Stimulated activated naive B cell treated with anti-CD40 and anti-IgM and Interleukin-4, amounts not matched to agents 10 μg/mL and 1 μg/mL and 100 μg/mL, for 72 hours (primary cell): Measurements from ENCODE around the gene DEK.
"Not testable (repeated sequence)": the region's sequence is repeated elsewhere in the genome, so short reads cannot be mapped to it uniquely, and the experiment has no call there.

Experiments
- ATAC-seq, 2 donors: fragments of 150-1000 bp; cut with Tn5 transposase; replicated peaks; 2 replicates each; pipeline ENCODE4 v1.10.0; 2021; ENCODE audit warnings: moderate library complexity in 1 of 2
- DNase-seq: peaks from one replicate; pipeline ENCODE4 v3.0.0; 2021
- H3K27ac Mint-ChIP-seq: one replicate; pipeline ENCODE4 v1.8.0; 2022; ENCODE audit warnings: mild to moderate bottlenecking, mixed read lengths
- H3K27me3 Mint-ChIP-seq, 2 donors: one replicate each; pipeline ENCODE4 v1.8.0; 2022; ENCODE audit warnings: mixed read lengths in 2 of 2
- H3K36me3 Mint-ChIP-seq, 2 donors: one replicate each; pipeline ENCODE4 v1.8.0; 2022; ENCODE audit warnings: mixed read lengths in 2 of 2, mild to moderate bottlenecking in 1 of 2
- H3K4me1 Mint-ChIP-seq, 2 donors: one replicate each; pipeline ENCODE4 v1.8.0; 2022; ENCODE audit warnings: mixed read lengths in 2 of 2, mild to moderate bottlenecking in 1 of 2
- H3K4me3 Mint-ChIP-seq, 2 donors: one replicate each; pipeline ENCODE4 v1.8.0; 2022; ENCODE audit warnings: mild to moderate bottlenecking in 2 of 2, mixed read lengths in 2 of 2, moderate library complexity in 1 of 2
- H3K9me3 Mint-ChIP-seq, 2 donors: one replicate each; pipeline ENCODE4 v1.8.0; 2022; ENCODE audit warnings: mixed read lengths in 2 of 2, mild to moderate bottlenecking in 1 of 2

DEK gene

DNA sequence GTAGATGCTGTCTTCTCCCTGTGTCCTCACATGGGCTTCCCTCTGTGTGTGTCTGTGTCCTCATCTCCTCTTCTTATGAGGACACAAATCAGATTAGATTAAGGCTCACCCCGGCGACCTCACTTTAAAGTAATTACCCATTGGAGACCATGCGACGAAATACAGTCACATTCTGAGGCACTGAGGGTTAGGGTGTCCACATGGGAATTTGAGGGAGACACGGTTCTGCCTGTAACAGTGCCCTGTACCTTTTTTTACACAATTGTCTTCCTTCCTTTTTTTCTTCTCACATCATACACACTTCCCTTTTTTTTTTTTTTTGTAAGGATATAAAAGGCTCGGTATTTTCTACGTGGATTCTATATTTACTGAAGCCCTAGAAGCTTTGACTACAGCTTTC lies 48.9 kb downstream of the DEK start:
- H3K27ac Mint-ChIP-seq: peak overlapping the region; percentile 75
- H3K4me1 Mint-ChIP-seq: peaks cover 37 to 60% of the 10 kb centered on the region in 2 donors
- peaks cover 0 to 3% of the 10 kb centered on the region in 2 donors for H3K9me3 Mint-ChIP-seq
- peak; percentile 60 to 61 for ATAC-seq
- peaks cover 39 to 76% of the 10 kb centered on the region in 2 donors for H3K36me3 Mint-ChIP-seq
- no peak for DNase-seq
- peak overlapping the region; percentile 41 to 61 for H3K4me3 Mint-ChIP-seq
- H3K27me3 Mint-ChIP-seq: no peaks in the 10 kb centered on the region

DNA sequence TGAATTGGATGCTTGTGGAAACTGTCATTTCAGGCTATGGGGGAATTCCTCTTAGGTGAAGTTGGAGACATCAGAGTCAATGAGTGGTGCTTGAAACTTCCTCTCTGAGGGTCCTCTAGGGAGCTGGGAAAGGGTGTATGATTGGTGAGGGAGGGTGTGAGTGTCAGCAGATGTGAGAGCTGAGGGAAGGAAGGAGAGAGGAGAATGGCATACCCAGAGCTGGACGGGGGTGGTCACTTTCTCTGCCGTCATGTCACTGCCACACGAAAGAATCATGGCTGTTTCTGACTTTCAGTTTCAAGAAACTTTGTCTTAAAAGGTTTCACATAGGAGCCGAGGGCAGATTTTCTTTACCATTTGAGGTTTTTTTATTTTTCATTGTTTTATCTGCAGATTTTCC lies 50.3 kb downstream of the DEK start:
- peaks cover 33 to 68% of the 10 kb centered on the region in 2 donors for H3K36me3 Mint-ChIP-seq

GRCh38 chr6:18213439-18213838 lies 50.9 kb downstream of the DEK start:
- ATAC-seq: no peak
- Mint-ChIP-seq H3K4me3 (no peak overlapping the region), H3K4me1 (peaks cover 37 to 60% of the 10 kb centered on the region in 2 donors), H3K27ac (no peak overlapping the region), H3K27me3 (no peaks in the 10 kb centered on the region), H3K9me3 (peaks cover 0 to 3% of the 10 kb centered on the region in 2 donors), H3K36me3 (peaks cover 30 to 64% of the 10 kb centered on the region in 2 donors)
- DNase-seq: no peak

More for the DNA sequence above, 50.3 kb downstream of the DEK start:
- Mint-ChIP-seq H3K9me3 (peaks cover 0 to 3% of the 10 kb centered on the region in 2 donors), H3K27ac (no peak overlapping the region), H3K4me3 (peak overlapping the region; percentile 17 to 47), H3K27me3 (no peaks in the 10 kb centered on the region), H3K4me1 (peaks cover 37 to 60% of the 10 kb centered on the region in 2 donors)
- DNase-seq (no peak), ATAC-seq (peak in 1 of 2 donors; percentile 5)

DNA sequence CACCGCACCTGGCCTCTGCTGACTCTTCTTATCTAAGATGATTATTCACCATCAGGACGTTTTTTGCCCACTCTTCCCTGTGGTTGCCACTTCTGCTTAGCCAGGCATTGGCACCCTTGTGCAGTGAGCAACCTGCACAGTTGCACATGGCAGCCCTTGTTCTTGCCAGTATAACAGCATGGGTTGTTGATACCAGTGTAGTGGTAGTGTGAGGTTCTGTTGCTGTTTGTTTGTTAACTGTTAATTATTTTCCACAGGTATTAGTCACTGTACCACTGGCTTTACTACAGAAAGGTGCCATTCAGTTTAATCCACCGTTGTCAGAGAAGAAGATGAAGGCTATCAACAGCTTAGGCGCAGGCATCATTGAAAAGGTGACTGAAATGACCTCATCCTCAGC lies 52.1 kb downstream of the DEK start:
- H3K4me1 Mint-ChIP-seq: peaks cover 37 to 54% of the 10 kb centered on the region in 2 donors
- no peaks in the 10 kb centered on the region for H3K27me3 Mint-ChIP-seq
- DNase-seq: no peak
- peaks cover 0 to 3% of the 10 kb centered on the region in 2 donors for H3K9me3 Mint-ChIP-seq
- H3K4me3 Mint-ChIP-seq: no peak overlapping the region
- H3K36me3 Mint-ChIP-seq: peaks cover 27 to 65% of the 10 kb centered on the region in 2 donors
- H3K27ac Mint-ChIP-seq: peak overlapping the region; percentile 51
- ATAC-seq: no peak

DNA sequence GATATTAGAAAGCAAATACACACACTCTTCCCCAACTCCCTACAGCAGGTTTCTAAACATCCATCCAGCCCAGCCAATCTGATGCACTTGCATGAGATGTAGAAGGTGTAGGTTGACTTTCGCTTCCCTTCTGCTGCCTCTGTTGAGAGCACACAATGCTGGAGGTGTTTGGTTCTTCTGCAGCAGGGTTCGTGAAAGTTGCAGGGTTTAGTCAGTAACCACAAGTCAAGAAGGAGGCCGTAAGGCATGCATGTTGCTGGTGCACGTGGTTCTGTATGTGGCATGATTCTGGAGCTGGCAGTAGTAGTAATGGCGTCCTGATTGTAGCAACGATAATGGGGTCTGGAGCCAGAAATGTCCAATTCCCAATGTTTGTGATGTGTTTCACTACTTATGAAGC lies 53.0 kb downstream of the DEK start:
- H3K9me3 Mint-ChIP-seq: no peaks in the 10 kb centered on the region
- peaks cover 32 to 45% of the 10 kb centered on the region in 2 donors for H3K4me1 Mint-ChIP-seq
- H3K36me3 Mint-ChIP-seq: peaks cover 22 to 61% of the 10 kb centered on the region in 2 donors
- H3K4me3 Mint-ChIP-seq: no peak overlapping the region
- DNase-seq (peak; percentile 41), ATAC-seq (peak; percentile 89 to 95)
- H3K27me3 Mint-ChIP-seq: no peaks in the 10 kb centered on the region
- H3K27ac Mint-ChIP-seq: peak overlapping the region; percentile 67

DNA sequence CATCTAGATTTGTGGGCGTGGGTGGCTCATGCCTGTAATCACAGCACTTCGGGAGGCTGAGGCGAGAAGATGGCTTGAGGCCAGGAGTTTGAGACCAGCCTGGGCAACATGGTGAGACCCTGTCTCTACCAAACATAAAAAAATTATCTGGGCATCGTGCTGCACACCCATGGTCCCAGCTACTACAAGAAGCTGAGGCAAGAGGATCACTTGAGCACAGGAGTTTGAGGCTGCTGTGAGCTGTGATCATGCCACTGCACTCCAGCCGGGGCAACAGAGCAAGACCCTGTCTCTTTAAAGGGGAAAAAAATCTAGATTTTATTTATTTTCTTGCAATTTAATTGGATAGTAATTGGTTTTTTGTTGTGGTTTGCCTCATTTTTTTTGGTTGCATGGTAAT lies 53.6 kb downstream of the DEK start:
- no peaks in the 10 kb centered on the region for H3K27me3 Mint-ChIP-seq
- ATAC-seq: no peak
- H3K27ac Mint-ChIP-seq: no peak overlapping the region

DNA sequence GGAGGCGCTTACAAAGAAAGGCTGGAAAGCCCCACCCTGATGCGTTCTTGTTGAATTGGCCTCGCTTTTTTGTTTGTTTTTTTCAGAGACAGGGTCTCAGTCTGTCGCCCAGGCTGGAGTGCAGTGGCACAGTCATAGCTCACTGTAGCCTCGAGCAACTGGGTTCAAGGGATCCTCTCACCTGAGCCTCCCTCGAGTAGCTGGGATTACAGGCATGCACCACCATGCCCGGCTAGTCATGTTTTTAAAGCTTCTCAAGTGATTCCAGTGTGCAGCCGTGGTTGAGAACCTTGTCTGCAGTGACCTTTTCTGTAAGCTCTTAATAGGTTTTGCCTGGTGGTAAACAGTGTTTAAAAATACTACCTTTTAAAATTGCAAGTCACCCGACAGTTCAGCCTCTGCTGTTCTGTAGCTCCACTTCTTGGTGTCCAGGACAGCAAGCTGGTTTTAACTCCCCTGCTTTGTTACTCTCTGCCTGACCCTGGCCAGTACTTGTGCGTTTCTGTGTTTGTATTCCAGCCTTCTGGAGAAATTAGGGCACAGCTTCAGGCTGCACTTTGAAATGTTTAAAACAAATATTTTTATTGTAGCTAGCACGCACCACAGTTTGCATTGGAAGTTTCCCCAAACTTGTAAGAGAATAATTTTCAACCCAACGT lies 54.7 kb downstream of the DEK start:
- Mint-ChIP-seq H3K27me3 (no peaks in the 10 kb centered on the region), H3K9me3 (no peaks in the 10 kb centered on the region), H3K27ac (no peak overlapping the region), H3K4me1 (peaks cover 18 to 28% of the 10 kb centered on the region in 2 donors), H3K4me3 (no peak overlapping the region), H3K36me3 (peaks cover 24 to 58% of the 10 kb centered on the region in 2 donors)
- DNase-seq: no peak
- ATAC-seq: no peak

More for the DNA sequence above, 53.6 kb downstream of the DEK start:
- peaks cover 22 to 60% of the 10 kb centered on the region in 2 donors for H3K36me3 Mint-ChIP-seq
- no peaks in the 10 kb centered on the region for H3K9me3 Mint-ChIP-seq
- no peak for DNase-seq
- no peak overlapping the region for H3K4me3 Mint-ChIP-seq
- peaks cover 27 to 38% of the 10 kb centered on the region in 2 donors for H3K4me1 Mint-ChIP-seq

DNA sequence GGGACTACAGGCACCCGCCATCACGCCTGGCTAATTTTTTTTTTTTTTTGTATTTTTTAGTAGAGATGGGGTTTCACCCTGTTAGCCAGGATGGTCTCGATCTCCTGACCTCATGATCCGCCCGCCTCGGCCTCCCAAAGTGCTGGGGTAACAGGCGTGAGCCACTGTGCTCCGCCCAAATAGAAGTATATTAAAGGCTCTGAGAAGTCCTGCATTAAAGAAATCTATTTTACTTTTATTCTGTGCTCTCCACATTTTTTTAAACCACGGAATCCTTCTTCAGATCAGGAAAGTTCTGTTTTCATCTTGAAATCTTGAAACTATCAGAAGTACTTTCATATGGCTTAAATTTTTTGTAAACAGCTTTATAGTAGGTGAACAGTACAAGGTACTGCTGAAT lies 55.6 kb downstream of the DEK start:
- H3K36me3 Mint-ChIP-seq: peaks cover 21 to 54% of the 10 kb centered on the region in 2 donors
- not testable (repeated sequence) for H3K27me3 Mint-ChIP-seq, DNase-seq, H3K27ac Mint-ChIP-seq, H3K4me3 Mint-ChIP-seq, ATAC-seq, H3K9me3 Mint-ChIP-seq
- peaks cover 11 to 19% of the 10 kb centered on the region in 2 donors for H3K4me1 Mint-ChIP-seq

- DNase-seq (no peak), ATAC-seq (no peak)
- H3K4me1 Mint-ChIP-seq: peaks cover 10 to 18% of the 10 kb centered on the region in 2 donors
- H3K27ac Mint-ChIP-seq: no peak overlapping the region
- no peaks in the 10 kb centered on the region for H3K27me3 Mint-ChIP-seq
- H3K4me3 Mint-ChIP-seq: no peak overlapping the region
- H3K36me3 Mint-ChIP-seq: peaks cover 21 to 49% of the 10 kb centered on the region in 2 donors
- H3K9me3 Mint-ChIP-seq: no peaks in the 10 kb centered on the region
These were observed 56.4 kb downstream of the DEK start for GRCh38 chr6:18207949-18208348.

DNA sequence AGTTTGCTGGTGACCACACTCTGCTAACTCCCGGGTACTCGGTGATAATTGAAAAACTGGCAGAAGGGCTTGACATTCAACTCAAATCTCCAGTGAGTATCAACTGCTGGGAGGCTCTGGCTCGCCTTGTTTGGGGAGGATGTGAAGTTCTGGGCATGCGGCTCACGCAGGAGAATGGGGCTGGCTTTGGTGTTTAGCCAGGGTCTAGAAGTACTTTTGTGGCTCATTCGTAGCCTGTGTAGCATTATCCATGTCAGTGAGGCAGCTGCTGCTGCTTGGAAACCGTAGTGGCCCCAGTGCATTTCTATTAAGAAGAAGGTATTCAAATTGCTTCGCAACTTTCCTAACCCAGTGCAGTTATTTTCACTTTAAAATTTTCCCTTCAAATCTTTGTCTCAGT lies 56.9 kb downstream of the DEK start:
- Mint-ChIP-seq H3K27ac (no peak overlapping the region), H3K27me3 (no peaks in the 10 kb centered on the region), H3K9me3 (no peaks in the 10 kb centered on the region), H3K4me1 (peaks cover 10 to 18% of the 10 kb centered on the region in 2 donors), H3K4me3 (no peak overlapping the region), H3K36me3 (peaks cover 24 to 48% of the 10 kb centered on the region in 2 donors)
- no peak for DNase-seq
- ATAC-seq: no peak

GRCh38 chr6:18206591-18206990 lies 57.7 kb downstream of the DEK start:
- no peaks in the 10 kb centered on the region for H3K9me3 Mint-ChIP-seq
- H3K4me3 Mint-ChIP-seq: no peak overlapping the region
- peaks cover 5 to 10% of the 10 kb centered on the region in 2 donors for H3K4me1 Mint-ChIP-seq
- no peak overlapping the region for H3K27ac Mint-ChIP-seq
- no peaks in the 10 kb centered on the region for H3K27me3 Mint-ChIP-seq
- H3K36me3 Mint-ChIP-seq: peaks cover 29 to 48% of the 10 kb centered on the region in 2 donors
- DNase-seq (no peak), ATAC-seq (no peak)

DNA sequence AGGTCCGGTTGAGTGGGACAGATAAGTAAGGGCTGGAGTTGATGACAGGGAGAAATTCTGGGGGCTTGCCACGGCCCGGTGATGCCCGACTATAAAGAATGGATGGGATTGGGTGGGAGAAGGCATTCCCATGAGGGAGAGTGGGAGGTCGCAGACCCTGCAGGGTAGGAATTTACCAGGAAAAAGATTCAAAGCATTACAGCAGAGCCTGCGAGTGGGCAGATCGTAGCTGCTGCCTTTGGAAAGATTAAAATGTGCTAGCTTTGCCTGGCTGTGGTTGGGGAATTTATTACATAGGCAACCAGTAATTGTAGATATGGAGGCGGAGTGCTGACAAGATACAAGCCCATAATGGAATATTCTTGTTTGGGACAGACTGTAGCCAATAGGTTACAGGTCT lies 59.6 kb downstream of the DEK start:
- H3K4me1 Mint-ChIP-seq: no peaks in the 10 kb centered on the region

DNA sequence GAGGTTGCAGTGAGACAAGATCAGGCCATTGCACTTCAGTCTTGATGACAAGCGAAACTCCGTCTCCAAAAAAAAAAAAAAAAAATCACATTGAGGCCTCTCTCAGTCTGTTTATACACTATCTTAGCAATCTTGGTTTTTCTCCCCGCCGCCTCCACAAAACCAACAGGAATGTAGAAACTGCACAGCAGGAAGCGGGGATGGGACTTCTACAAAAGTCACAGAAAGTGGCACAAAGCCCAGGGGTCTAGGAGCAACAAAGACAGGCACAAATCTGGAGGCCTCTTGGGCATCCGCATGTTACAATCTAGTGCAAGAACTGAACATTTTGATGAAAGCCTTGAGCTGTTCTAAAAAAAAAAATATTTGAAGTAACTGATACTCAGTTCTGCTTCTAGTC lies 60.5 kb downstream of the DEK start:
- H3K4me1 Mint-ChIP-seq: no peaks in the 10 kb centered on the region
- ATAC-seq (no peak), DNase-seq (no peak)
- no peak overlapping the region for H3K27ac Mint-ChIP-seq
- no peaks in the 10 kb centered on the region for H3K27me3 Mint-ChIP-seq
- no peaks in the 10 kb centered on the region for H3K9me3 Mint-ChIP-seq
- no peak overlapping the region for H3K4me3 Mint-ChIP-seq
- peaks cover 28 to 47% of the 10 kb centered on the region in 2 donors for H3K36me3 Mint-ChIP-seq

More for the DNA sequence above, 59.6 kb downstream of the DEK start:
- no peaks in the 10 kb centered on the region for H3K27me3 Mint-ChIP-seq
- H3K27ac Mint-ChIP-seq: no peak overlapping the region
- no peak overlapping the region for H3K4me3 Mint-ChIP-seq
- no peaks in the 10 kb centered on the region for H3K9me3 Mint-ChIP-seq
- peaks cover 30 to 51% of the 10 kb centered on the region in 2 donors for H3K36me3 Mint-ChIP-seq
- ATAC-seq: no peak
- no peak for DNase-seq

- ATAC-seq (no peak), DNase-seq (no peak)
- Mint-ChIP-seq H3K4me1 (peaks cover 5 to 15% of the 10 kb centered on the region in 2 donors), H3K36me3 (peaks cover 12 to 47% of the 10 kb centered on the region in 2 donors), H3K27me3 (no peaks in the 10 kb centered on the region), H3K27ac (no peak overlapping the region), H3K9me3 (no peaks in the 10 kb centered on the region), H3K4me3 (no peak overlapping the region)
These were observed 72.3 kb downstream of the DEK start for GRCh38 chr6:18192026-18192425.

DNA sequence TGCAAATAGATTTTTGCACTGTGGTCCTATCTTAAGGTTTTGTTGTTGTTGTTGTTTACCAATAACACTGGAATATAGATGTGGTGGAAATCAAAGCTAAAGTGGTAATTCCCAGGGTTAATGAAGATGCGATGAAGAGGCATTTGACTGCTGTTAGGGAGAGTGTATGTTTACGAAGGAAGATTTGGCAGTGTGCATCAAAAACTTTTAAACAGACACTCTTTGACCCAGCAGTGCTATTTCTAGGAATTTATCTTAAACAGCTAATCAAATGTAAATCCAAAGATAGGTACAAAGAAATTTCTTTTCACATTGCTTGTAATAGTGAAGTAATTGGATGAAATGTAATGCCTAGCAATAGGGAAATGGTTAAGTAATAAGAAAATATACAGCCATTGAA lies 75.1 kb downstream of the DEK start:
- no peak for ATAC-seq

More for the DNA sequence above, 75.1 kb downstream of the DEK start:
- Mint-ChIP-seq H3K4me1 (peaks cover 16 to 25% of the 10 kb centered on the region in 2 donors), H3K27ac (no peak overlapping the region), H3K27me3 (no peaks in the 10 kb centered on the region), H3K36me3 (peaks cover 3 to 36% of the 10 kb centered on the region in 2 donors), H3K4me3 (no peak overlapping the region), H3K9me3 (no peaks in the 10 kb centered on the region)
- no peak for DNase-seq
